ENCODE measurements around the gene SACS.

SACS gene

GRCh38 chr13:23384111-23384510, 49.4 kb downstream of the SACS start:
- no peak for TF ChIP-seq CTCF (conservative IDR thresholded peaks at IDR 0.05)
- H3K27ac ChIP-seq: no peak overlapping the region

GRCh38 chr13:23383151-23383550, 50.4 kb downstream of the SACS start:
- TF ChIP-seq CTCF (conservative IDR thresholded peaks at IDR 0.05): no peak
- H3K27ac ChIP-seq: no peak overlapping the region

GRCh38 chr13:23381866-23382265, 51.6 kb downstream of the SACS start:
- no peak overlapping the region for H3K27ac ChIP-seq
- TF ChIP-seq CTCF (conservative IDR thresholded peaks at IDR 0.05): no peak

- H3K27ac ChIP-seq: no peak overlapping the region
- TF ChIP-seq CTCF (conservative IDR thresholded peaks at IDR 0.05): no peak
Observed at GRCh38 chr13:23380534-23380933, 53.0 kb downstream of the SACS start.

GRCh38 chr13:23377983-23378632, 55.4 kb downstream of the SACS start:
- TF ChIP-seq CTCF (conservative IDR thresholded peaks at IDR 0.05): no peak
- H3K27ac ChIP-seq: no peak overlapping the region

- TF ChIP-seq CTCF (conservative IDR thresholded peaks at IDR 0.05): no peak
- H3K27ac ChIP-seq: no peak overlapping the region
Observed at GRCh38 chr13:23377579-23377978, 55.9 kb downstream of the SACS start.

- H3K27ac ChIP-seq: peak overlapping the region; percentile 69
- peak; percentile 57 for TF ChIP-seq CTCF (conservative IDR thresholded peaks at IDR 0.05)
Observed at GRCh38 chr13:23375001-23375971, 58.2 kb downstream of the SACS start.

Measured in VCaP (cell line).